BJ (cell line): ENCODE results near the gene ABCC2. TPM values are rescaled to one million over a fixed set of nuclear protein-coding genes. Genes with fewer than 3 reads are reported as not detected.

ENCODE experiments used
- CTCF ChIA-PET: fragments of 350-600 bp; formaldehyde crosslinking; extraction: SDS; loops from one replicate; lab custom pipeline; 2021; ENCODE audit warnings: antibody characterized with exemption, inconsistent platforms; lab: Yijun Ruan, JAX
- POLR2A ChIA-PET: fragments of 300-600 bp; sonication (Branson Sonifier 250); formaldehyde crosslinking; extraction: SDS; loops from one replicate; lab custom pipeline; 2021; ENCODE audit warnings: antibody characterized with exemption; lab: Charles Lee
- DNase-seq: peaks from one replicate; pipeline ENCODE4 v3.0.0-alpha.2; 2011; ENCODE audit warnings: low read depth
- H3K27me3 ChIP-seq: 2 replicates; pipeline ENCODE4 v1.6.0; 2011; ENCODE audit warnings: low read length; ENCODE audit not compliant: control insufficient read depth, insufficient read depth
- H3K36me3 ChIP-seq: 2 replicates; pipeline ENCODE4 v1.5.1; 2011; ENCODE audit warnings: low read length; ENCODE audit not compliant: control insufficient read depth, insufficient read depth
- H3K4me3 ChIP-seq: 2 replicates; pipeline ENCODE4 v1.5.1; 2011; ENCODE audit warnings: low read depth, mild to moderate bottlenecking, control low read depth, low read length
- polyA plus RNA-seq: library from polyadenylated mRNA; depleted of rRNA; stranded (reverse); fragments of >200 nt; gene quantifications from 2 replicates; pipeline ENCODE4 v1.2.3, GENCODE V29; 2011
- TF ChIP-seq, protein P1 (sequence below): IDR thresholded peaks from 2 replicates; pipeline ENCODE4 v1.5.1; 2011; ENCODE audit warnings: low read depth, mild to moderate bottlenecking, control low read depth, inconsistent platforms, low read length, moderate library complexity; ENCODE audit not compliant: insufficient read depth

ABCC2 gene
- polyA plus RNA-seq, 1 experiment: 0.23 TPM

GRCh38 chr10:99784016-99784726 lies 1.7 kb downstream of the ABCC2 start:
- peak; percentile 56 for DNase-seq
- TF ChIP-seq, protein P1, sequence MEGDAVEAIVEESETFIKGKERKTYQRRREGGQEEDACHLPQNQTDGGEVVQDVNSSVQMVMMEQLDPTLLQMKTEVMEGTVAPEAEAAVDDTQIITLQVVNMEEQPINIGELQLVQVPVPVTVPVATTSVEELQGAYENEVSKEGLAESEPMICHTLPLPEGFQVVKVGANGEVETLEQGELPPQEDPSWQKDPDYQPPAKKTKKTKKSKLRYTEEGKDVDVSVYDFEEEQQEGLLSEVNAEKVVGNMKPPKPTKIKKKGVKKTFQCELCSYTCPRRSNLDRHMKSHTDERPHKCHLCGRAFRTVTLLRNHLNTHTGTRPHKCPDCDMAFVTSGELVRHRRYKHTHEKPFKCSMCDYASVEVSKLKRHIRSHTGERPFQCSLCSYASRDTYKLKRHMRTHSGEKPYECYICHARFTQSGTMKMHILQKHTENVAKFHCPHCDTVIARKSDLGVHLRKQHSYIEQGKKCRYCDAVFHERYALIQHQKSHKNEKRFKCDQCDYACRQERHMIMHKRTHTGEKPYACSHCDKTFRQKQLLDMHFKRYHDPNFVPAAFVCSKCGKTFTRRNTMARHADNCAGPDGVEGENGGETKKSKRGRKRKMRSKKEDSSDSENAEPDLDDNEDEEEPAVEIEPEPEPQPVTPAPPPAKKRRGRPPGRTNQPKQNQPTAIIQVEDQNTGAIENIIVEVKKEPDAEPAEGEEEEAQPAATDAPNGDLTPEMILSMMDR: no peak
- H3K36me3 ChIP-seq: no peaks in the 10 kb centered on the region
- ChIA-PET CTCF (interaction anchor here (1.0 kb wide), 1 partner anchor 62 kb away, joined by 3 read pairs; no protein-coding TSS in a partner anchor), POLR2A (no interaction called here)
- no peaks in the 10 kb centered on the region for H3K27me3 ChIP-seq
- H3K4me3 ChIP-seq: no peak overlapping the region

DNA sequence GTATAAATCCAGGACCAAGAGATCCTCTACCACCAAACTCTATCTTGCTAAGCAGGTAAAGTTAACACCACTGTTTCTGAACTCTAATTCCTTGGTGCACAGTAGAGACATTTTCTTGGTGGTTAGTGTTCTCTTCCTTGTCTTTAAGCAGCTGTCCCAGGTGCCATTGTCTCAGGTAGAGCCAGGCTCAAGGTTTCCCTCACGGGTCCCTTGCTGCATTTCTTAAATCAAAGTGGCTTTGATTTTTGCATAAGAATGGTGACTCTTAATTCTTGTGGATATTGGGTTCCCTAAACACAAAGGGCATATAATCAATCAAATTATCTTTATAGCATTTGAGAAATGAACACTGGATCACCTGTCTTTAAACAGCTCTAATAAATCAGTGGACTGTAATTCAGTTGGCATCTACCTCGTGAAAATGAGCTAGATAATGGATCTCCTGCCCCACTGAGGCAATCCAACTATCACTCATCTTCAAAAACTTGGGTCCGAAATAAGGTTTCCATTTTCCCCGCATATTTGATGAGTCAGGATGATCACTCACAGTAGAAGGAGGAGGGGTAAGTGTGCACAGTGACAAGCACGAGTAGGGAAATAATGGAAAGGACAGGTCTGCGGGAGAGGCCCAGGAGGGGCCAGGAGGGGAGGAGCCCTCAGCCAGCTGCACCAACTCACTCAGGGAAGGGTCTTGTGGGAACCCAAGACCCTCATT lies 2.4 kb downstream of the ABCC2 start:
- H3K4me3 ChIP-seq: no peak overlapping the region
- no peaks in the 10 kb centered on the region for H3K36me3 ChIP-seq
- DNase-seq: no peak
- CTCF ChIA-PET: interaction anchor here (0.6 to 1.0 kb wide), 3 partner anchors 16 to 61 kb away, joined by 3 to 4 read pairs (median 3); partner anchors contain the start of genes COX15 and CUTC
- POLR2A ChIA-PET: no interaction called here
- TF ChIP-seq, protein P1: no peak
- H3K27me3 ChIP-seq: no peaks in the 10 kb centered on the region

- Histone ChIP-seq H3K27me3 (no peaks in the 10 kb centered on the region), H3K4me3 (no peak overlapping the region), H3K36me3 (no peaks in the 10 kb centered on the region)
- POLR2A ChIA-PET: no interaction called here
- CTCF ChIA-PET: interaction anchor here (0.6 to 1.2 kb wide), 3 partner anchors 9 to 53 kb away, joined by 3 to 4 read pairs (median 3); partner anchors contain the start of genes COX15 and CUTC
- TF ChIP-seq, protein P1: no peak
- no peak for DNase-seq
Measured at GRCh38 chr10:99785646-99786045, 3.2 kb downstream of the ABCC2 start.

DNA sequence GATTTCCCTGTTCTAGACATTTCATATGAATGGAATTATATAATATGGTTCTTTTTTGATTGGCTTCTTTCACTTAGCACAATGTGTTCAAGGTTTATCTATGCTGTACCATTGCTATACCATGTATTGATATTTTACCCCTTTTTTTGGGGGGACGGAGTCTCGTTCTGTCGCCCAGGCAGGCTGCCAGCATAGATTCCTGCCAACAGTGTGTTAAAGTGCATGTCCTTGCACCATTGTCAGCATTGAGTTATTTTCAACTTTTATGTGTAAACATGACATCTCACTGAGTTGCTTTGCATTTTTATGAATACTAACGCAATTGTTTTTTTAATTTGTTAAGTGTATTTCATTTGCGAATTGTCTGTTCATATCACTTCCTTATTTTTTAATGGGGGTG lies 4.9 kb downstream of the ABCC2 start:
- Histone ChIP-seq H3K27me3 (no peaks in the 10 kb centered on the region), H3K36me3 (no peaks in the 10 kb centered on the region), H3K4me3 (no peak overlapping the region)
- DNase-seq: no peak
- TF ChIP-seq, protein P1: no peak
- ChIA-PET CTCF (no interaction called here), POLR2A (no interaction called here)

- no peak for DNase-seq
- CTCF ChIA-PET: interaction anchor here (1.2 kb wide), 1 partner anchor 23 kb away, joined by 3 read pairs; no protein-coding TSS in a partner anchor
- TF ChIP-seq, protein P1: no peak
- POLR2A ChIA-PET: no interaction called here
- H3K4me3 ChIP-seq: no peak overlapping the region
- H3K36me3 ChIP-seq: no peaks in the 10 kb centered on the region
- no peaks in the 10 kb centered on the region for H3K27me3 ChIP-seq
Measured at GRCh38 chr10:99787782-99788445, 5.5 kb downstream of the ABCC2 start.
